H1 (cell line): ENCODE results near the gene RRAS2. TPM values are rescaled to one million over a fixed set of nuclear protein-coding genes. Genes with fewer than 3 reads are reported as not detected.

Experiments used
- CTCF ChIA-PET: fragments of 300-600 bp; sonication (Branson Sonifier 250); formaldehyde crosslinking; loops from one replicate; lab custom pipeline; 2021; ENCODE audit not compliant: partially characterized antibody; lab: Charles Lee
- POLR2A ChIA-PET: fragments of 300-600 bp; sonication (Branson Sonifier 250); formaldehyde crosslinking; loops from one replicate; lab custom pipeline; 2021; ENCODE audit warnings: inconsistent platforms; ENCODE audit not compliant: partially characterized antibody; lab: Charles Lee
- DNase-seq, 2 experiments: peaks; one replicate each; pipeline versions ENCODE4 v3.0.0 to v3.0.0-alpha.2; 2010 to 2022; ENCODE audit warnings: low spot score in 2 of 2, low read depth in 1 of 2, mixed read lengths in 1 of 2
- FAIRE-seq: peaks from 2 replicates; lab custom pipeline; 2011; peaks lifted over from hg19 to GRCh38; lab: Jason Lieb, UNC
- H2AFZ ChIP-seq: 2 replicates; pipeline ENCODE4 v1.8.1; 2012; ENCODE audit warnings: low read length, inconsistent platforms
- H2AK5ac ChIP-seq: 2 replicates; pipeline ENCODE4 v1.6.1; 2013; ENCODE audit warnings: low read depth, low read length
- H2BK120ac ChIP-seq: replicated peaks from 2 replicates; pipeline ENCODE3; 2013; ENCODE audit warnings: low read depth, low read length, inconsistent platforms
- H2BK12ac ChIP-seq: 2 replicates; pipeline ENCODE4 v1.6.1; 2013; ENCODE audit warnings: low read depth, low read length
- H2BK15ac ChIP-seq: 2 replicates; pipeline ENCODE4 v1.6.1; 2013; ENCODE audit warnings: low read length
- H2BK20ac ChIP-seq: 2 replicates; pipeline ENCODE4 v1.6.1; 2013; ENCODE audit warnings: low read length
- H2BK5ac ChIP-seq: 2 replicates; pipeline ENCODE4 v1.6.1; 2013; ENCODE audit warnings: low read depth, low read length
- H3K14ac ChIP-seq: 2 replicates; pipeline ENCODE4 v1.6.1; 2013; ENCODE audit warnings: inconsistent platforms; ENCODE audit not compliant: insufficient read length
- H3K18ac ChIP-seq: 2 replicates; pipeline ENCODE4 v1.6.1; 2013; ENCODE audit warnings: low read length; ENCODE audit errors: extremely low read depth
- H3K23ac ChIP-seq: 2 replicates; pipeline ENCODE4 v1.6.1; 2013; ENCODE audit warnings: inconsistent platforms; ENCODE audit not compliant: insufficient read length
- H3K23me2 ChIP-seq: 2 replicates; pipeline ENCODE4 v1.6.1; 2013; ENCODE audit warnings: low read depth, low read length
- H3K27ac ChIP-seq: 2 replicates; pipeline ENCODE4 v1.6.1; 2011; ENCODE audit warnings: low read depth, low read length, inconsistent platforms
- H3K27me3 ChIP-seq, 4 experiments: replicated peaks in 1 of 4; 1 replicate in 1 of 4; 2 replicates in 3 of 4; pipeline versions ENCODE4 v1.6.1 to v1.8.1; 2011 to 2013; ENCODE audit warnings: low read length in 3 of 4, mild to moderate bottlenecking in 3 of 4, inconsistent platforms in 2 of 4, mixed read lengths in 2 of 4, moderate library complexity in 1 of 4; ENCODE audit not compliant: control insufficient read depth in 3 of 4, insufficient read depth in 3 of 4; ENCODE audit errors: extremely low read depth in 1 of 4
- H3K36me3 ChIP-seq, 4 experiments: 2 replicates each; pipeline versions ENCODE4 v1.6.1 to v1.8.1; 2011 to 2013; ENCODE audit warnings: mild to moderate bottlenecking in 4 of 4, low read length in 3 of 4, moderate library complexity in 2 of 4, control low read depth in 1 of 4, inconsistent platforms in 1 of 4; ENCODE audit not compliant: insufficient read depth in 4 of 4, control insufficient read depth in 2 of 4
- H3K4ac ChIP-seq: replicated peaks from 2 replicates; pipeline ENCODE3; 2013; ENCODE audit warnings: low read length, low read depth, mixed read lengths, inconsistent platforms; ENCODE audit not compliant: insufficient read length
- H3K4me1 ChIP-seq, 4 experiments: replicated peaks in 1 of 4; 1 replicate in 1 of 4; 2 replicates in 3 of 4; pipeline versions ENCODE4 v1.6.1 to v1.8.1; 2011 to 2013; ENCODE audit warnings: low read length in 3 of 4, inconsistent platforms in 2 of 4, mixed read lengths in 1 of 4; ENCODE audit not compliant: insufficient read depth in 4 of 4, control insufficient read depth in 3 of 4
- H3K4me2 ChIP-seq, 2 experiments: 2 replicates each; pipeline versions ENCODE4 v1.6.1 to v1.8.1; 2011 to 2013; ENCODE audit warnings: low read depth in 2 of 2, low read length in 2 of 2, control low read depth in 1 of 2, inconsistent platforms in 1 of 2, mild to moderate bottlenecking in 1 of 2; ENCODE audit not compliant: insufficient read depth in 1 of 2
- H3K4me3 ChIP-seq, 4 experiments: fragments of 200-600, 300-600 bp in 1 of 4; sonication (generic), shearing (Covaris generic), sonication (Bioruptor Twin) in 1 of 4; 2 replicates each; pipeline versions ENCODE4 v1.5.1 to v1.8.1; 2011 to 2016; ENCODE audit warnings: low read length in 4 of 4, low read depth in 3 of 4, control low read depth in 2 of 4, inconsistent platforms in 2 of 4, mild to moderate bottlenecking in 2 of 4, mixed read lengths in 1 of 4, moderate library complexity in 1 of 4; ENCODE audit not compliant: insufficient read depth in 2 of 4; ENCODE audit errors: extremely low read depth in 1 of 4
- H3K56ac ChIP-seq: replicated peaks from 2 replicates; pipeline ENCODE3; 2013; ENCODE audit warnings: low read depth, mild to moderate bottlenecking, mixed read lengths, low read length, inconsistent platforms; ENCODE audit not compliant: insufficient read length
- H3K79me1 ChIP-seq: 2 replicates; pipeline ENCODE4 v1.6.1; 2013; ENCODE audit warnings: low read depth, low read length, control low read depth
- H3K79me2 ChIP-seq, 2 experiments: 2 replicates each; pipeline versions ENCODE4 v1.6.1 to v1.8.1; 2012 to 2013; ENCODE audit warnings: low read length in 2 of 2, mild to moderate bottlenecking in 2 of 2, inconsistent platforms in 1 of 2; ENCODE audit not compliant: insufficient read depth in 2 of 2, control insufficient read depth in 1 of 2
- H3K9ac ChIP-seq, 4 experiments: replicated peaks in 1 of 4; 1 replicate in 1 of 4; 2 replicates in 3 of 4; pipeline versions ENCODE4 v1.6.1 to v1.8.1; 2011 to 2013; ENCODE audit warnings: low read depth in 3 of 4, low read length in 3 of 4, control low read depth in 2 of 4, mild to moderate bottlenecking in 2 of 4, moderate library complexity in 2 of 4, inconsistent platforms in 1 of 4; ENCODE audit errors: extremely low read depth in 1 of 4
- H3K9me3 ChIP-seq, 2 experiments: 2 replicates each; pipeline versions ENCODE4 v1.6.1 to v1.8.1; 2012 to 2013; ENCODE audit warnings: mild to moderate bottlenecking in 2 of 2, moderate library complexity in 2 of 2, control low read depth in 1 of 2, inconsistent platforms in 1 of 2, low read depth in 1 of 2, low read length in 1 of 2, mixed read lengths in 1 of 2; ENCODE audit not compliant: insufficient read depth in 2 of 2
- H4K20me1 ChIP-seq, 2 experiments: replicated peaks in 1 of 2; 2 replicates each; pipeline versions ENCODE3 to v1.8.1; 2011 to 2013; ENCODE audit warnings: inconsistent platforms in 2 of 2, low read length in 2 of 2, mild to moderate bottlenecking in 1 of 2; ENCODE audit not compliant: insufficient read depth in 2 of 2, control insufficient read depth in 1 of 2
- H4K5ac ChIP-seq: 2 replicates; pipeline ENCODE4 v1.6.1; 2013; ENCODE audit warnings: low read length, low read depth, mixed read lengths, inconsistent platforms; ENCODE audit not compliant: insufficient read length
- H4K8ac ChIP-seq: 2 replicates; pipeline ENCODE4 v1.8.0; 2013; ENCODE audit warnings: mild to moderate bottlenecking, moderate library complexity, low read length, inconsistent platforms; ENCODE audit not compliant: insufficient read depth; ENCODE audit errors: extremely low read depth
- H4K91ac ChIP-seq: replicated peaks from 2 replicates; pipeline ENCODE3; 2013; ENCODE audit warnings: low read length, mixed read lengths, inconsistent platforms; ENCODE audit not compliant: insufficient read length
- CBX8 ChIP-seq: fragments of 300-800, 300-1000 bp; sonication (generic); IDR thresholded peaks from 2 replicates; pipeline ENCODE4 v1.7.1; 2016; ENCODE audit warnings: low read depth, low read length, borderline replicate concordance
- FOSL1 ChIP-seq: IDR thresholded peaks from 2 replicates; pipeline ENCODE4 v1.6.1; 2011; ENCODE audit warnings: mild to moderate bottlenecking, low read depth, low read length, moderate library complexity; ENCODE audit not compliant: insufficient read depth
- SIX5 ChIP-seq: IDR thresholded peaks from 2 replicates; pipeline ENCODE4 v1.6.1; 2011; ENCODE audit warnings: mild to moderate bottlenecking, low read depth, low read length
- SUZ12 ChIP-seq: fragments of 200-600 bp; sonication (generic); IDR thresholded peaks from 2 replicates; pipeline ENCODE4 v1.6.1; 2012; ENCODE audit warnings: mild to moderate bottlenecking, inconsistent platforms, low read length, moderate library complexity, mixed read lengths
- WGBS, 2 experiments: shearing (Covaris generic) in 1 of 2; methylation state at CpG; one replicate each; pipeline versions ENCODE4 v1.1.6 to v1.1.7; 2013 to 2015; ENCODE audit warnings: low lambda C conversion rate in 2 of 2, mixed read lengths in 2 of 2, inconsistent platforms in 1 of 2, low coverage in 1 of 2, missing lambda C conversion rate in 1 of 2; ENCODE audit not compliant: insufficient replicate concordance in 2 of 2, insufficient coverage in 1 of 2, insufficient read length in 1 of 2; ENCODE audit errors: extremely low coverage in 1 of 2, missing lambda C conversion rate in 1 of 2; 5-methylcytosine and 5-hydroxymethylcytosine counted together
- polyA plus RNA-seq, 7 experiments: library from polyadenylated mRNA; depleted of rRNA in 3 of 7; stranded (reverse) in 5 of 7; unstranded in 2 of 7; fragments of >200 nt in 5 of 7; fragments of 200-250 nt in 2 of 7; gene quantifications; 1 replicate in 5 of 7; 2 replicates in 1 of 7; 4 replicates in 1 of 7; pipeline versions ENCODE4 v1.2.1 to v1.2.3, GENCODE V29; 2011 to 2013; ENCODE audit warnings: missing spikeins in 2 of 7, mixed read lengths in 2 of 7
- total RNA-seq: library from RNA; stranded (reverse); fragmentation: NEBNext Ultra II Directional; extraction: Animal tissue kit (Norgen Biotek cat#: 25700); gene quantifications from 2 replicates; pipeline ENCODE4 v1.2.1, GENCODE V29; 2021

The RRAS2 gene
- total and polyA plus RNA-seq, 2 of the 8 experiments (the other 6 are each of a cell fraction or from before 2014, with no cell fraction given): 72.3 to 234 TPM

DNA sequence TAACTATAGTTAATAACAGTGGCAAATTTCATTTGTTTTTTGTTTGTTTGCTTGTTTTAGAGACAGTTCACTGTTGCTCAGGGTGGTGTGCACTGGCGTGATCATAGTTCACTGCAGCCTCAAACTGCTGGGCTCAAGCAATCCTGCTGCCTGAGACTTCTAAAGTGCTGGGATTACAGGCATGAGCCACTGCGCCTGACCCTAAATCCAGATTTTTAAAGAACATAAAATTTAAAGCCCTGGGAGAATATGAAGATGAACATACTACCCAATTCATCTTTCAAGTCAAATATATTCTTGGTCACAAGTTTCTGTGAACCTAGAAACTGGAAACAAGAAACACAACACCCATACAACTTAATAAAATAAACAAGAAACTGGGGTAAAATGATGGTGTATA is 28.1 kb downstream of the RRAS2 start:
- H3K23me2 ChIP-seq: peaks cover 6% of the 10 kb centered on the region; the same call in 1 of the 2 replicates
- 86% methylated on average over 2 of the region's 2 CpGs; no CpG with 5 or more reads in 1 of the 2 experiments for WGBS, 2 experiments
- POLR2A ChIA-PET: interaction anchor here (0.7 to 2.9 kb wide), 6 partner anchors 9 to 29 kb away, joined by 3 to 13 read pairs (median 4); partner anchors contain the start of gene RRAS2

More for the DNA sequence above, 28.1 kb downstream of the RRAS2 start:
- Histone ChIP-seq H2AFZ (no peak overlapping the region), H3K18ac (no peak overlapping the region), H3K4ac (no peak overlapping the region), H3K23ac (no peak overlapping the region), H2BK15ac (no peak overlapping the region)
- TF ChIP-seq FOSL1 (no peak), CBX8 (no peak), SUZ12 (no peak), SIX5 (no peak)
- TF ChIP-seq, all 59 proteins: peak for 0
- Histone ChIP-seq H3K9ac (no peak overlapping the region), H2BK5ac (no peak overlapping the region), H3K79me2 (peaks cover 40 to 98% of the 10 kb centered on the region in 2 experiments), H3K4me1 (peaks cover 4 to 26% (median 9%) of the 10 kb centered on the region in 4 experiments; a peak in 6 of 7 replicates), H3K27me3 (no peaks in the 10 kb centered on the region), H3K9me3 (no peaks in the 10 kb centered on the region), H3K36me3 (no peaks in the 10 kb centered on the region), H4K5ac (no peak overlapping the region), H3K14ac (no peak overlapping the region), H2BK12ac (no peak overlapping the region), H4K8ac (no peak overlapping the region), H3K56ac (no peak overlapping the region), H3K79me1 (no peaks in the 10 kb centered on the region; the same call in none of the 2 replicates), H3K4me3 (no peak overlapping the region), H4K91ac (no peak overlapping the region), H4K20me1 (peaks cover 4 to 6% of the 10 kb centered on the region in 2 experiments), H2BK20ac (no peak overlapping the region), H2AK5ac (no peak overlapping the region; the same call in 1 of the 2 replicates), H3K27ac (no peak overlapping the region), H3K4me2 (no peak overlapping the region), H2BK120ac (no peak overlapping the region)
- CTCF ChIA-PET: interaction anchor here (1.4 to 3.2 kb wide), 8 partner anchors 11 to 124 kb away, joined by 4 to 27 read pairs (median 4); no protein-coding TSS in a partner anchor
- no peak for FAIRE-seq
- DNase-seq: no peak
